LNCAP (cell line): Measurements from ENCODE around the gene CCDC54.

ENCODE experiments used
- CTCF ChIP-seq: fragments of 450-650 bp; IDR thresholded peaks from 2 replicates; pipeline ENCODE4 v1.5.1; 2017; ENCODE audit warnings: mild to moderate bottlenecking

Gene CCDC54

GRCh38 chr3:107361633-107362032, 15.6 kb upstream of the CCDC54 start:
- no peak for TF ChIP-seq CTCF

GRCh38 chr3:107365051-107365450, 12.2 kb upstream of the CCDC54 start:
- no peak for TF ChIP-seq CTCF

GRCh38 chr3:107366766-107367165, 10.5 kb upstream of the CCDC54 start:
- TF ChIP-seq CTCF: no peak

- no peak for TF ChIP-seq CTCF
Observed at GRCh38 chr3:107367353-107367752, 9.9 kb upstream of the CCDC54 start.

- TF ChIP-seq CTCF: no peak
Observed at GRCh38 chr3:107368654-107369398, 8.4 kb upstream of the CCDC54 start.

- no peak for TF ChIP-seq CTCF
Observed at GRCh38 chr3:107369791-107370190, 7.4 kb upstream of the CCDC54 start.

- no peak for TF ChIP-seq CTCF
Observed at GRCh38 chr3:107370907-107371306, 6.3 kb upstream of the CCDC54 start.

- TF ChIP-seq CTCF: no peak
Observed at GRCh38 chr3:107372506-107372905, 4.7 kb upstream of the CCDC54 start.
